Measurements from ENCODE around the gene ECM2.

ECM2 gene

GRCh38 chr9:92504881-92505280, 30.9 kb downstream of the ECM2 start:
- no peaks in the 10 kb centered on the region for H3F3A ChIP-seq (ENCODE audit: insufficient read depth, low read length)
- H3K36me3 ChIP-seq (ENCODE audit: insufficient read depth, low read length) = no peaks in the 10 kb centered on the region
- H3K79me2 ChIP-seq (ENCODE audit: insufficient read depth, low read length) = no peaks in the 10 kb centered on the region
- H3K27ac ChIP-seq (ENCODE audit: low read depth, low read length, poor library complexity, severe bottlenecking) = no peak overlapping the region
- H3K4me2 ChIP-seq (ENCODE audit: low read length) = no peak overlapping the region
- H3K27me3 ChIP-seq (ENCODE audit: insufficient read depth, low read length) = no peaks in the 10 kb centered on the region
- H3K4me3 ChIP-seq (ENCODE audit: low read depth, low read length, poor library complexity, severe bottlenecking) = no peak overlapping the region
- H3K9me2 ChIP-seq (ENCODE audit: low read depth, low read length) = no peaks in the 10 kb centered on the region
- H3K9me3 ChIP-seq (ENCODE audit: low read length) = no peaks in the 10 kb centered on the region
- no peaks in the 10 kb centered on the region for H3K4me1 ChIP-seq (ENCODE audit: insufficient read depth, low read length, severe bottlenecking)
- no peak overlapping the region for H3K9ac ChIP-seq (ENCODE audit: low read length)
- no peak overlapping the region for H2AFZ ChIP-seq (ENCODE audit: low read length)
- no peaks in the 10 kb centered on the region for H4K20me1 ChIP-seq (ENCODE audit: insufficient read depth, low read length)
- TF ChIP-seq EZH2 (IDR thresholded peaks at IDR 0.05; ENCODE audit: borderline replicate concordance, low read length) (no peak), CTCF (IDR thresholded peaks at IDR 0.05; ENCODE audit: low read length) (no peak)

- TF ChIP-seq EZH2 (IDR thresholded peaks at IDR 0.05; ENCODE audit: borderline replicate concordance, low read length) (no peak), CTCF (IDR thresholded peaks at IDR 0.05; ENCODE audit: low read length) (no peak)
- Histone ChIP-seq H3K27me3 (ENCODE audit: insufficient read depth, low read length) (no peaks in the 10 kb centered on the region), H3K9ac (ENCODE audit: low read length) (no peak overlapping the region), H3K9me2 (ENCODE audit: low read depth, low read length) (no peaks in the 10 kb centered on the region), H2AFZ (ENCODE audit: low read length) (no peak overlapping the region), H3K36me3 (ENCODE audit: insufficient read depth, low read length) (no peaks in the 10 kb centered on the region), H3K79me2 (ENCODE audit: insufficient read depth, low read length) (no peaks in the 10 kb centered on the region), H3F3A (ENCODE audit: insufficient read depth, low read length) (no peaks in the 10 kb centered on the region), H3K9me3 (ENCODE audit: low read length) (no peaks in the 10 kb centered on the region), H3K27ac (ENCODE audit: low read depth, low read length, poor library complexity, severe bottlenecking) (no peak overlapping the region), H4K20me1 (ENCODE audit: insufficient read depth, low read length) (no peaks in the 10 kb centered on the region), H3K4me1 (ENCODE audit: insufficient read depth, low read length, severe bottlenecking) (no peaks in the 10 kb centered on the region), H3K4me2 (ENCODE audit: low read length) (no peak overlapping the region), H3K4me3 (ENCODE audit: low read depth, low read length, poor library complexity, severe bottlenecking) (no peak overlapping the region)
Measured at GRCh38 chr9:92503156-92503555, 32.6 kb downstream of the ECM2 start.

GRCh38 chr9:92501671-92502393, 34.0 kb downstream of the ECM2 start:
- Histone ChIP-seq H3F3A (ENCODE audit: insufficient read depth, low read length) (no peaks in the 10 kb centered on the region), H3K27ac (ENCODE audit: low read depth, low read length, poor library complexity, severe bottlenecking) (no peak overlapping the region), H3K9me3 (ENCODE audit: low read length) (no peaks in the 10 kb centered on the region), H3K4me1 (ENCODE audit: insufficient read depth, low read length, severe bottlenecking) (no peaks in the 10 kb centered on the region), H4K20me1 (ENCODE audit: insufficient read depth, low read length) (no peaks in the 10 kb centered on the region), H3K9ac (ENCODE audit: low read length) (no peak overlapping the region), H3K27me3 (ENCODE audit: insufficient read depth, low read length) (no peaks in the 10 kb centered on the region), H3K4me3 (ENCODE audit: low read depth, low read length, poor library complexity, severe bottlenecking) (no peak overlapping the region), H2AFZ (ENCODE audit: low read length) (no peak overlapping the region), H3K4me2 (ENCODE audit: low read length) (no peak overlapping the region), H3K9me2 (ENCODE audit: low read depth, low read length) (no peaks in the 10 kb centered on the region), H3K36me3 (ENCODE audit: insufficient read depth, low read length) (no peaks in the 10 kb centered on the region), H3K79me2 (ENCODE audit: insufficient read depth, low read length) (no peaks in the 10 kb centered on the region)
- TF ChIP-seq EZH2 (IDR thresholded peaks at IDR 0.05; ENCODE audit: borderline replicate concordance, low read length) (no peak), CTCF (IDR thresholded peaks at IDR 0.05; ENCODE audit: low read length) (peak; percentile 73)
